Measurements from ENCODE around the gene SSPN.

The SSPN gene

DNA sequence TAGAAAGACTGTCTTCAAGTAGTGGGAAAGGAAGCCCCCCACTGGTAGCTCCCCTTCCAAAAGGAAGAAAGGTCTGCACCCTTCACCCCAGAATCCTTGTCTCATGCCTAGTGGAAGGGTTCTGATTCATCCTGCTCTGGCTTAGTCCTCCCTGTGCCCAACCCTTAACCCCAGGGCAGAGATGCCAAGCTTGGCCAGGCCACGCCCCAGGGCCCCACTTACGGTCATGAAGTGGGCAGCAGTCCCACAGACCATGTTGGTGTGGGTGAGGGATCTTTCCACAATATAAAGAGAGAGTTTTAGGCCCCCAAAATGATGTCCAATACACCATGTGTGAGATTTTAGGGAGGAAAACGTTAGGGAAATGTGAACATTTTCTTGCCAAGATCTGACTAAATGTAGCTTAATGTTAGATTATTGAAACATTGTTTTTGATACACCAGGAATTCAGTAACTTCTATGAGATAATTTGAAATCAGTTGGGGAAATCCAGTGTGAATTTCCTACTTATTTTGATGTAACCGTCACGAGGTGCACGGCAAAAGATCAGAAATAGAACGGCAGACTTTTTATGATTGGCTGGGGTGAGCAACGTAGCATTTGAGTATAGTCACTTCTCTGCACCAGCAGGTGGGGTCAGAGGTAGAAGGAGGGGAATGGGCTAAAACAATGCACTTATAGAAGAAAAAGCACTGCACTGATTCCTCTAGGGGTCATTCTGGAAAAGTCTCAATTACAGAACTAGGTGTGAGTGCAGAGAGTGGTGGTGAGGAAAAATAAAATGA is 8.2 kb upstream of the SSPN start:
- DNase-seq, result no peak

DNA sequence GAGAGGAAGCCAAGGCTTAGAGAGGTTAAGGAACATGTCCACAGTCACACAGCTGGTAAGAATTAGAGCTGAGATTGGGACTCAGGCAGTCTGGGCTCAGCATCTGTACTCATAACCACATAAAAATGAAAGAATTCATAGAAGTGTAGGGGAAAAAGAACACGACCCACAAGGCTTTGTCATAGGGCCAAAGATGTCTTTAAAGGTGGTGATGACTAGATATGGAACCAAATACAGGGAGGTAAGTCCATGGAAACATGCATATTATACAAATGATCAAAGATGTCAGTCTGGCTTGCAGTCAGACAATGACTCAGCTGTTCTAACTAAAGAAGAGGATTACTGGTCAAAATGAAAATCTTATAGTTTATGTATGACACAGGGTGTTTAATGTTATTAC is 7.2 kb upstream of the SSPN start:
- peak; percentile 85 for DNase-seq

DNA sequence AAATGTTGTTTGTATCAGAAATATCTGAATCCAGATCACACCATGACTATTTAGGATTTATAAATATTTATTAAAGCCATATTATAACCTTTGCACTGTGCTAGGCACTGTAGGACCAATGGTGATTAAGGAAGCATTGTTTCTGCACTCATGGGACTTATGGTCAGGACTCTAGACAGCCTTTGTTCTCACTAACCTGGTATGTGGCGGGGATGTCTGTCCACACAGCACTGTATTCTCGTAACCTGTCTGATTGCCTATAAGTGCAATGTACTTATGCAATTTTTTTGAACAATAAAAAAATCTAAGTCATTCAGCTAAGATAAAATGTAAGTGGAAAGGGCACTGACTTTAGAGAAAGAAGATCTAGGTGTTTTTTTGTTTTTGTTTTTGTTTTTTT is 6.7 kb upstream of the SSPN start:
- DNase-seq, result no peak

DNA sequence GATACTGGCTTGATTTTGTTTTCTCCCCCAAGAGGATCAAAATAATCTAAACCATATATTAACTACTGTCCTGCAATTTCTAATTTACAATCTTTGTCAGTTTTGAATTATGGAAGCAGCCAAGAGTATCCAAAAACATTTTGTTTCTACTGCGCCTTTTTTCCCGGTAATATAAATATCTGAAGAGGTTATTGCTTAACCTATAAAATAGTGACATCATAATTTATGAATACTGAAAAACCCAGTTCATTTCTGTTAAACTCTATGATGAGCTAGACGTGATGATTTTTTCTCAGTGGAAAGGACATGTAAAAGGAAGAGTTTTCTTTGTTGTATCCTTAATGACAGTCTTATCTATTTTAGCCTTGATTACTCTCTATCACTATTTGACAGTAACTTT is 3.2 kb upstream of the SSPN start:
- no peak for DNase-seq

DNA sequence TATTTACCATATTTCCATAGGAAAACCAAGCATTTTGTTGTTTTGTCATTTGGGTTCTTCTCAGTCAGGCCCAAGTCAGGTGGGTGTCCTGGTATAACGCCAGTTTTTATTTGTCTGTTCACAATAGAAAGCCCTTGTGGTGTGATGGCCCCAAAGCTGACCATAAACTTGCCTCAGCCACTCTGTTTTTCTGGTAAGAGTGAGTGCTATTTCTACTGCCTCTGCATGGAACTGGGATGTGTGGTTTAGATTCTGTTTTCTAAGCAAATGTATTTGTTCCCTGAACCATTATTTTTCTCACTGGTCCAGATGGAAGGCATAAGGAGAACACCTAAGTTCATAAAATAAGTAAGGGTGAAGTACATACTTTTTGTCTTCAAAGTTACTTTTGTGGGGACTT is 1.8 kb upstream of the SSPN start:
- no peak for DNase-seq

DNA sequence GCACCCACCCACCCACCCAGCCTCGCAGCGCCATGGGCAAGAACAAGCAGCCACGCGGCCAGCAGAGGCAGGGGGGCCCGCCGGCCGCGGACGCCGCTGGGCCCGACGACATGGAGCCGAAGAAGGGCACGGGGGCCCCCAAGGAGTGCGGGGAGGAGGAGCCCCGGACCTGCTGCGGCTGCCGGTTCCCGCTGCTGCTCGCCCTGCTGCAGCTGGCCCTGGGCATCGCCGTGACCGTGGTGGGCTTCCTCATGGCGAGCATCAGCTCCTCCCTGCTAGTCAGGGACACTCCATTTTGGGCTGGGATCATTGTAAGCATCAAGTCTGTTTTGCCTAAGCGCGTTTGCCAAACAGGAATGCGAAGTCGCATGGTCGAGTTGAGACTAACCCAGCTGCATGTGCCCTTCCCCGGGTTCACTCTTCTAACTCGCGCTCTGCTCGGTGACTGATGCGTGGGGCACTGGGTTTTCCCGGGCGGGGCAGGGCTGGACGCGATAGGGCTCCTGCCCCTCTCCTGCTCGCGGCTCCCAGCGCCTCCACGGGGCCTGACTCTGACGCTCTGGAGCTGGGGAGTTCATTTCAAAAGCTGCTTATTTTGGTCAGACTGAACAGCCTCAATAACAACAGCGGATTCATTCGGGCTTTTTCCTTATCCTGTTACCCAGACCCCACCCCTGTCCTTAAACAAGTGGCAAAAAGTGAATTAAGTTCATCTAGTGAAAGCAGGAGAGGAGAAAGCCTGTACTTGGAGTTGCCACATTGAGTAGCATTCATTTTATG is 458 bp downstream of the SSPN start:
- peak; percentile 55 for DNase-seq

DNA sequence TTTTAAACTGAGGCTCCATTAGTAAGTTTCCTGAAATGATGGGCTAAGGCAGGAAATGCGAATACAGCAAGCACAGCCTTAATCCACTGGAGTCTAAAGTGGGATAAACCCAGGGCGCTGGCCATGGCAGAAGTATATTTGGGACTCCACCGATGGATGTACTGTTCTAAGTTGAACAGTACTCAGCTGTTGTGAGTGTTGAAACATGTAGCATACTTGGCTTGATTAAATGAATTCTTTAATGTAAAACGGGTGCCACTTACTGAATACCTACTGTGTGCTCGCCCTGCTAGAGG is 996 bp downstream of the SSPN start:
- peak; percentile 31 for DNase-seq

DNA sequence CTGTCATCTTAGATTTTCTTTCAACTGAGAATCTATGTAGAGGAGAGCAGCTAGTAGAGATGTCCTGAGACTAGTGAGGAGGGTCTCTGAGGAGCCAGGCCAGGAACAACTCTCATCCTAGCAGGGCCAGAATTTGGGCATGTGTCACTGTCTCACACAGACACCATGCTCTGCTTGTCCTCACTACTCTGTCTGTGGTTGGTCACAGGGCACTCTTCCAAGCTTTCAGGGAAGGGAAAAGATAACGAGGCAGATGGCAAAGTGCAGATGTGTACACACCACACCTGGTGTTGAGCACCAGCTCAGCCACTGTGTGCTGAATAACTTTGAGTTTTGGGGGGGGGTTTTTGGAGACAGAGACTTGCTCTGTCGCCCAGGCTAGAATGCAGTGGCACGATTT is 2.5 kb downstream of the SSPN start:
- DNase-seq, result no peak

DNA sequence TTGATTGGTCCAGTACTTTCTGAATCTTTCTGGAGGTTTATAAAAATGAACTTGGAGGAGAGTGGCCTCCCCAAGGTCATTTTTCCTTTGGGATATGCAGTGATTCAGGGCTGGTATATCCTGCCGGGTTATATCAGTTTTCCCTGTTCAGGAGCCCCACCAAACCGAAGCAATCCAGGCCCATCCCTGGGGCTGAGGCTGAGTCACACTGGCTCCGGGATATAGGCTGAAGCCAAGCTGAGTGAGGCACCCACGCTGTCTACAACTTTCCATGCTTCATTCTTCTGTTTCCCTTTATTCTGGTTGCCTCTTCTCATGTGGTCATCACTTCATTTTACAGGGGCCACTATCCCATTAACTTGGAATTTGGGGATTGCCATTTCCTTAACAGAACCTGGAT is 3.4 kb downstream of the SSPN start:
- DNase-seq, result peak; percentile 76

DNA sequence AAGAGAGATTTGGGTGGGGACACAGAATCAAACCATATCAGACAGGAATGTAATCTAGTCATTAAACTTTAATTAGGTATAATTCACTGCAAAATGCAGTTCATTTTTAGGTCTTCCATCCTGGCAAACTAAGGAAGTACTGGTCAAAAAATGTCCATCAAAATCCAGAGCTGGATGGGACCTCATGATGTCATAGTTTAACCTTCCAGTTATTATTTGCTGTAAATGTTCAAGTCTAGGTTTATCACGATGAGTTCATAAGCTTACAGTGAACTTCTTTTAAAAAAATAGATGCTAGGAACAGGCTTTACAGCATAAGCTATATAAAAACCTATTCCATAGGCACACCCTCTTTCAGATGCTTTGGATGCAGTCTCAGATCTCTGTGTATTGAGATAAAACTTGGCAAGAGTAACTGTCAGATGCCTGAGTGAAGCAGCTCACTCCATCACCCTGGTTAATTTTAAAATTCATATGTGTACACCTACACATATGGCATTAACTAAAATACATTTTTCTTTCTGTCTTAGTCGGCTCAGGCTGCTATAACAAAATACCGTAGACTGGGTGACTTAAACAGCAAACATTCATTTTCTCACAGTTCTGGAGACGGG is 7.9 kb downstream of the SSPN start:
- no peak for DNase-seq

DNA sequence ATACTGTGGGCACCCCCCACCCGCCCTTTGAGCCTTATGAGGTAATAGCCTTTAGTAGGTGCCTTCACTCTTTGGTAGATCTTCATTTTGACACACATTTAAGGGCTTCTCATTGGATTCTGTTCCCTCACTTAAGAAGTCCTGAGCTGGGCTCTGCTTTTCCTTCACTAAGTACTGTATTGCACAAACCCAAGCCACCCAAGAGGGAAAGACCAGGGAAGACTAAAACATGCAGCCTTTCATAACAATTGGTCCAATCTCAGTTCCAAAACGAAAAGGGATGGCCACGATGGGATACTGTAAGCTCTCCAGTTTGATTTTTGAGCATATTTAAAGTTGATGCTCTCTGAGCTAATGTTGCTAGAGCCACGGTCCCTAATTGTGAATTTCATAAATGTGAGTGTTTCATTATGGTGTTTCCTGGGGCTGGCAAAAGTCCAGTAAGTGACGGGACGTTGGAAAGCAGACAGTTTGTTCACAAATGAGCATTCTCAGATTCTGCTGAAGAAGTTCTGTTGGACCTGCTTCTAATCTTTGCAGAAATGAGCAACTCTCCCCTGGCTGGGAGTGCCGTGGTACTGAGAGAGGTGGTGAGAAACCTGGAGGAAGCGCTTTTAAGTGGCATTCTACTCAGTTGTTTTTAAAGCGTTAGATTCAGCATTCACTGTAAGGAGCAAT is 9.4 kb downstream of the SSPN start:
- peak; percentile 20 for DNase-seq

DNA sequence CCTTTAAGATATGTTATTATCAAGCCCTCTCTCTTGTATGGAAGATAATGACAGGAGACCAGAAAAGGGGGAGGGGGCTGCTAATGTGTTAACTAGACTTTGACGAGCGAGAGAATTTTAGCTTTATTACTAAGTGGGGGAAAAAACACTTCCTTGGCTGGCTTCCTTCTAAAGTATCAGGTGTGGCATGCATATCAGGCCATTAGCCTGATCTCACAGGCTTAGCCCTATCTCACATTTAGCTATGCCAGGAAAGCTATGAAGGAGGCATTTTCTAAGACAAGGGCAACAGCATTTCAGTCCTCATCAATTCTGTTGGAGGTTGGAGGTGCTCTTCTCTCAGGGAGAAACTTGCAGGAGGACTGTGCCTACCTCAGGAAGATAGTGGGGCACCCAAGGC is 9.9 kb downstream of the SSPN start:
- DNase-seq, result no peak

DNA sequence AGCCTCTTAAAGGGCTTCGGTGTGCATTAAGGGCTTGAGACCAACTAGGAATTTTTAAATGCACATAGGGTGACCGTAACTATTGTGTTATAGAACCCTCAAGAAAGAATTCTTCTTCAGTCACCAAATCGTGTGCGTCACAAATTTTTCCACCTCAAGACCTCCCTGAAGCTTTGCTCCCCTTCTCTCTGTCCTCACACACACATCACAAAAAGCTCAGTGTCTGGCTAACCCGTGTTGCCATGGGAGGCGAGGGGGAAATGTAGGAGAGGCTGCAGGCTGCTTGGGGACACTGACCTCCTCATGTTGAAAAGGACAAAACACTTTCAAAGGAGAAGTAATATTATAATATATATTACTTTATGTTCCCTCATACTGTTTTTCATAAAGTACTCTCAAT is 10.6 kb downstream of the SSPN start:
- DNase-seq, result no peak

DNA sequence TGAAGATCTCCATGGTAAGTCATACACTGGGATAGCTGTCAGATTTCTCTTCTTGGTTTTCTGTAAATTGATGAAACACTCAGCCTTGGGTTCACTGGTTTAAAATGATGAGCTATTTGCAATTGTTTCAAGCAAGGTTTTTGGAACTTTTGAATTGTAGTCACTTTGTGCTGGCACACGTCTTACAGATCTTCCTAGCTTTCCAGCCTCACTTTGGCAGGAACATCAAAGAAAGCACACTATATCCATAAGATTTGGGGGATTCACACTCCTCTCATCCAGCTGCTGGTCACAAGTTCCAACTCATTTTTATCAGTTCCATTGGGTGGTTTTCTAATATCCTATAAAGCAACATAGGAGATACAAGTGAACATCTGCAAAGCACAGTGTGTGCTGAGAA is 16.0 kb downstream of the SSPN start:
- no peak for DNase-seq

DNA sequence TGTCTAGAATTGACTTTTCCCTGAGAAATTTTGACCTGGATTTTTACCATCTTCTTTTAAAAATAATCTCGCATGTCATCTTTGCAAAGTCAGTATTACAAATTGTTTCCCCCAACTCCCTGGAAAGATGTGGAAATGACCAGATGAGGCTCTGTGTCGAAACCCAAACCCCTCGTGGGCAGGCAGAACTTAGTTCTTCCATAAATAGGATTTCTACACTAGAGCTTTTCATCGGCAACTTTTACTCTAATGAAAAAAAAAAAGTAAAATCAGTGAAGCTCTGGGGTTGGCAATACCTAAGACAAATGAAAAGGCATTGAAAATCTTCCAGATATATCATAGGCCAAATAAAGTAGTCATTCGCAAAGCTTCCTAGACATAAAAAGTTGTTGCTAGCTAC is 17.0 kb downstream of the SSPN start:
- DNase-seq, result no peak

DNA sequence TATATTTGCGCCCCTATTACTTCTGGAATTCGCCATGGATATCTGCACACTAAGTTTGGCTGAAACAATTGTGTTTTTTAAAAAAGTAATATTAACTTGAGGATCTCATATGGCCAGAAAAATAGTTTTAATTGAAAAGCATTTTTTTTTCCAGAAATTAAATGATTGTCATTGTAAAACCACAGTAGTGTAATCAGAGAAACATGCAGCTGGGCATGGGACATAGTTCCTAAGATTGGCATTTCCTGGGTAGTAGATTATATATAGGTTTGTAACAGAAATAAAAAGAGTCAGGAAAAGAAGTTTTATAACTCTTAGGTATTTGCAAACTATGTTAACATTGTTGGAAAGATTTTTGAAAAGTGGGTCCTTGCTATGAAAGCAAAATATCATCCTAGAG is 17.6 kb downstream of the SSPN start:
- DNase-seq, result no peak

DNA sequence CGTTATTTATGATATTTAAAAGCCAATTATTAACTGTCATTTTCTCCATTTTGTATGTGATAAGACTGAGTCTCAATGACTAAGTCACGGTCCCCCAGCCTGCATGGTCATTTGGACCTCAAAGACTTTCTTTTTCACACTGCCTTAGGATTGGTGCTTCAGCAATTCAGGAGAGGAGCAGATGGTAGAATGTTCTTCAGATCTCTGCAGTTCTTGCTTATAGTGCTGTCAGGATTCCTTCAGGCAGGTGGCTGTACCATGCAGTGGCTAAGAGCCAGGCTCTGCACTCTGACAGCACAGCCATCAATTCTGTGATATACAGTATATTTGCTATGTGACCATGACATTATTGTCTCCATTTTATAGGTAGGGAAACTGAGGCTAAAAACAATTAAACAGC is 18.7 kb downstream of the SSPN start:
- no peak for DNase-seq

DNA sequence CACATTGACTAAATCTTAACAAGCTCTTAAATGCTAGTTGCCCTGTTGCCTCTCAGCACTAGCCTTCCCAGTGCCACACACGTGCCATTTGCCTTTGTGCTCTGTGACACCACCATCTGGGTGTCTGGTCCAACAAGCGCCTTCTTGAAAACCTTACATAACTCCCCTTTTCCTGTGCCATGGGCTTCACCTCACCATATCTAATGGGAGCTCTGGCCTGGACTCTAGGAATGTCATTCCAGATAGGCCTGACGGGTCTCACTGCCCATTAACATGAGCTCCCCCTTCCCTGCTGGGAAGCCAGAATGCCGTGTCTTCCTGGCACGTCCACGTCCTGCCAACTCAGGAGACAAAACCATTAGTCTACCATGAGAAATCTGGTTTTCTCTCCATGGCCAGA is 24.4 kb downstream of the SSPN start:
- DNase-seq, result no peak

DNA sequence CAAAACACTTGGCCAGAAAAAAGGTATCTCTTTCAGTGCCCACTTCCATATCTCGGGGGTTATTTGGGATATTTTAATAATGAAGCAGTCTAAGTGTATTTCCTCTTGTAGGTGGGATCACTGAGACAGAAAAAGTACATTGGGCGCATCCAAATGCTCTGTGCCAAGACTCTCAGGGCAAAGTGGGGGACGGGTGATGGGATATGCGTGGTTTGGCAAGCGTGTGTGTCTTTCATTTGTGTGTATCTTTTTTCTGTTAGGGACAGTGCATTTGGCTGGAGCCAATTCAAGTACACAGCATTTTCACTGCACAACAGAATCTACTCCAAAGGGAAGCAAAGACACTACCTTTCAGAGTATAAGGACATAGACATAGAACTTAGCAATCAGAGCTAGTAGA is 29.3 kb downstream of the SSPN start:
- no peak for DNase-seq

DNA sequence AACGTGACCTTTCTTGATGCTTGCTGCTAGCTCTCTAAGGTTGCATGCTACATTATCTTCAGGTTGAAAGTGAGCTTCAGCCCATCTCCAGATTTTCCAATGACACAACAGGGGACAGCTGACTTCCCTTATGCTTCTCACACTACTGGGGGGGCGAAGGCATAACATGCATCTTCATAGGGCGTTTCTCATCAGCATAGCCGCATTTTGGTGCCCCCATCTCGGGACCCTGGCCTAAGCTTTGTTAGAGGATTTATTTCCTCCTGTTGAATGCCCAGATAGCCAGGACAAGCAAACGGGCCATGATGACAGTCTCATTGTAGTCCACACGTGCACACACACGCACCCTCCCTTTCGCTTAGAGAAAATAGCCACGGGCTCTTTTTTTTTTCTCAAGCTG is 30.7 kb downstream of the SSPN start:
- no peak for DNase-seq

DNA sequence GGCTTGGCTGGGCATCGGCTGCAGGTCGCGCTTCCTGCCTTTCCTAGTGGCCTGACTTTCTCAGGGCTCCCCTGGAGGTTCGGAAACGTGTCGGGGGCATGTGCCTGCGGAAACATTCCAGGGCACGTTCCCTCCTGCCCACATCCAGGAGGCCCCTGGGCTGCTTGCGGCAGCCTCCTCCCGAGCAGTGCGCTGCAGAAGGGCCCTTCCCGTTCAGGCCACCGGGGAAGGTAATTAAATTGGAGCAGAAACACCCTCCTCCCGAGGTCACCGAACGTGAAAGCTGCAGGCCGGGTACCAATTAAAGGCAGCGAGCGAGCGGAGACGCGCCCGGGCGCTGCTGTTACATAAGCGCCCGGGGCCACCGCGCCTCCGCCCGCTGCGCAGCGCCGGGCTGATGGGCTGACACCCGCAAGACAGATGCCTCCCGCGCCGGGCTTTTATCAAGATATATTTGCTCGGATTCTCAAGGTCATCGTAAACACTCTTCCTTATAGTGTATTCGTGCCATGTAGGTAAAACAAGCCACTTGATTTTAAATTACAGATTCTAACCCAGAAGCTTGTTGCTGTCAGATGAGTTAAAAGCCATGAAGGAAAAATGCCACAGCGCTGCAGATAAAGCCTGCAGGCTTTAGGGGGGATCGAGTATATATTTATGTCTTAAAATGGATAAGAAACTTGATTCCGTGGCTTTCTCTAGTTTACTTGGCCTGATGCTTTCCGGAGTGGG is 31.4 kb downstream of the SSPN start:
- DNase-seq, result peak; percentile 36

DNA sequence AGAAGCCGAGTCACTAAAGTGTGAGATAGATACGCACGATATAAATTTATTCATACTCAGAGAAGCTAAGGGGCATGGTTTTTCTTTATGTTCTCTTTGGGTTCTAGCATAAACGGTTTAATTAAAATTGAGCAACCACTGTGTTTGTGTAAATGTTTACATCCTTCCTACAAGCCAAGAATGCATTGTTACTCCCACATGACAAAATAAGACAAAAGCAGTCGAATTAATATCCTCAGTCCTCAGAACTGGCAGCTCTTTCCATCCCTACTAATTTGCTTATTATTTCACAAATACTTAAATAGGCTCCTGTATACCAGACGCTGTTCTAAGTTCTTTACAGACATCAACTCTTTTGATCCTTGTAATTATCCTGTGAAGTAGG is 32.0 kb downstream of the SSPN start:
- DNase-seq, result no peak

DNA sequence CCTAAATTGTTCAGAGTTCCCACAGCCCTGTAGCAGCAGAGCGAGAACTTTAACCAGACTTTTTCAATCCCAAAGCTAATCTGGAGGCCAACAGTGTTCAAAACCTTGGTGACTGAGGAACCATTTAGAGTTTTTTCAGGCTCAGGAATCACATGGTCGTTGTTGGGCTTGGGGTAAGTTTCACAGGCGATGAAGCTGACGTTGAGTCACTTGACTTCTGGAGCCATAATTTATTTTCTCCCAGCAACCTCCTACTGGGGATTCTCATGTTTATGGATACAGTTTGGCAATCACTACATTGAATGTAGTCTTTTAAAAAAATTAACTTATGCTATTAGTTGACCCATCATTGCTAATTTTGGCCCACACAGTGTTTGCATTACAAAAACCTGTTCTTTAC is 34.5 kb downstream of the SSPN start:
- no peak for DNase-seq

Measured in fibroblast of skin of scalp (primary cell).